Measurements from ENCODE around the gene TMEM229B. TPM values are rescaled to one million over a fixed set of nuclear protein-coding genes. Genes with fewer than 3 reads are reported as not detected.

Gene TMEM229B
- total and polyA plus RNA-seq, 2 donors (not counting 1 experiment from before 2014, with no cell fraction given), result 0.68 to 0.99 TPM

- DNase-seq (ENCODE audit: low read depth in 2 of 2), result no peak
- Histone ChIP-seq H2AFZ (ENCODE audit: low read length) (no peak overlapping the region), H3K27ac (ENCODE audit: insufficient read depth, low read length) (no peak overlapping the region), H3K79me2 (ENCODE audit: control insufficient read depth, insufficient read depth, low read length) (no peaks in the 10 kb centered on the region), H3K9ac (ENCODE audit: insufficient read depth, low read length) (no peak overlapping the region), H4K20me1 (ENCODE audit: control insufficient read depth, extremely low read depth, insufficient read depth, low read length) (no peaks in the 10 kb centered on the region), H3K4me1 (ENCODE audit: control insufficient read depth, extremely low read depth, insufficient read depth, low read length) (no peaks in the 10 kb centered on the region), H3K27me3 (ENCODE audit: control insufficient read depth, insufficient read depth, low read length) (peaks cover 16% of the 10 kb centered on the region), H3K9me3 (ENCODE audit: control insufficient read depth, insufficient read depth, low read depth, low read length) (no peaks in the 10 kb centered on the region), H3K36me3 (ENCODE audit: control insufficient read depth, insufficient read depth, low read length) (no peaks in the 10 kb centered on the region), H3K4me3 (replicated peaks in 1 of 4; ENCODE audit: control extremely low read depth in 1 of 4, insufficient read depth in 1 of 4, low read depth in 3 of 4, low read length in 4 of 4) (no peak overlapping the region), H3K4me2 (ENCODE audit: extremely low read depth, insufficient read depth, low read length) (no peak overlapping the region)
- TF ChIP-seq EZH2 (IDR thresholded peaks at IDR 0.05; ENCODE audit: low read length, missing control alignments), result no peak
- TF ChIP-seq, protein P1, sequence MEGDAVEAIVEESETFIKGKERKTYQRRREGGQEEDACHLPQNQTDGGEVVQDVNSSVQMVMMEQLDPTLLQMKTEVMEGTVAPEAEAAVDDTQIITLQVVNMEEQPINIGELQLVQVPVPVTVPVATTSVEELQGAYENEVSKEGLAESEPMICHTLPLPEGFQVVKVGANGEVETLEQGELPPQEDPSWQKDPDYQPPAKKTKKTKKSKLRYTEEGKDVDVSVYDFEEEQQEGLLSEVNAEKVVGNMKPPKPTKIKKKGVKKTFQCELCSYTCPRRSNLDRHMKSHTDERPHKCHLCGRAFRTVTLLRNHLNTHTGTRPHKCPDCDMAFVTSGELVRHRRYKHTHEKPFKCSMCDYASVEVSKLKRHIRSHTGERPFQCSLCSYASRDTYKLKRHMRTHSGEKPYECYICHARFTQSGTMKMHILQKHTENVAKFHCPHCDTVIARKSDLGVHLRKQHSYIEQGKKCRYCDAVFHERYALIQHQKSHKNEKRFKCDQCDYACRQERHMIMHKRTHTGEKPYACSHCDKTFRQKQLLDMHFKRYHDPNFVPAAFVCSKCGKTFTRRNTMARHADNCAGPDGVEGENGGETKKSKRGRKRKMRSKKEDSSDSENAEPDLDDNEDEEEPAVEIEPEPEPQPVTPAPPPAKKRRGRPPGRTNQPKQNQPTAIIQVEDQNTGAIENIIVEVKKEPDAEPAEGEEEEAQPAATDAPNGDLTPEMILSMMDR (conservative IDR thresholded peaks at IDR 0.05 in 1 of 2, IDR thresholded peaks at IDR 0.05 in 1 of 2; ENCODE audit: low read depth in 1 of 2, low read length in 2 of 2), result no peak
Measured at GRCh38 chr14:67512463-67513310, 24.2 kb upstream of the TMEM229B start.

DNA sequence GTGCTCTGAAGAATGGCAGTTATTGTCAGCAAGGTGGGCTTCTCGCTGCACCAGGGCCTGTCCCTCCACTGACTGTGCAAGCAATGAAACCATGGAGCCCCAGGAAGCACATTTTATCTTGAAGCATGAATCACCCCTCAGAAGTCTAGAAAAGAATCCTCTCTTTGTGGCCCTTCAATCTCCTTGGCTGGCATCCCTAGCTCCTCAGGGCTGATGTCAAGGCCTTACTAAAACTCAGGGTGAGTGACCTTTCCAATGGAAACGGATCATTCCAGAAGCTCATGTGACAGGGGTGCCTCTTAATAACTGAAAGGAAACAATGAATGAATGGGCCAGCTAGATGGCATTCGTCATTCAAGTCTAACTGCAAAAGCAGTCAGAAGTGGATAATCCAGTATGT lies 22.3 kb upstream of the TMEM229B start:
- no peak overlapping the region for H3K9ac ChIP-seq (ENCODE audit: insufficient read depth, low read length)
- H3K79me2 ChIP-seq (ENCODE audit: control insufficient read depth, insufficient read depth, low read length), result no peaks in the 10 kb centered on the region
- H3K27ac ChIP-seq (ENCODE audit: insufficient read depth, low read length), result no peak overlapping the region
- TF ChIP-seq, protein P1 (conservative IDR thresholded peaks at IDR 0.05 in 1 of 2, IDR thresholded peaks at IDR 0.05 in 1 of 2; ENCODE audit: low read depth in 1 of 2, low read length in 2 of 2), result no peak
- TF ChIP-seq EZH2 (IDR thresholded peaks at IDR 0.05; ENCODE audit: low read length, missing control alignments), result no peak
- DNase-seq (ENCODE audit: low read depth in 2 of 2), result peak in 1 of 2 donors; percentile 11
- no peak overlapping the region for H3K4me2 ChIP-seq (ENCODE audit: extremely low read depth, insufficient read depth, low read length)
- no peaks in the 10 kb centered on the region for H3K9me3 ChIP-seq (ENCODE audit: control insufficient read depth, insufficient read depth, low read depth, low read length)
- H3K4me1 ChIP-seq (ENCODE audit: control insufficient read depth, extremely low read depth, insufficient read depth, low read length), result no peaks in the 10 kb centered on the region
- H3K27me3 ChIP-seq (ENCODE audit: control insufficient read depth, insufficient read depth, low read length), result no peaks in the 10 kb centered on the region
- H3K4me3 ChIP-seq (replicated peaks in 1 of 4; ENCODE audit: control extremely low read depth in 1 of 4, insufficient read depth in 1 of 4, low read depth in 3 of 4, low read length in 4 of 4), result no peak overlapping the region
- H4K20me1 ChIP-seq (ENCODE audit: control insufficient read depth, extremely low read depth, insufficient read depth, low read length), result no peaks in the 10 kb centered on the region
- no peak overlapping the region for H2AFZ ChIP-seq (ENCODE audit: low read length)
- no peaks in the 10 kb centered on the region for H3K36me3 ChIP-seq (ENCODE audit: control insufficient read depth, insufficient read depth, low read length)

DNA sequence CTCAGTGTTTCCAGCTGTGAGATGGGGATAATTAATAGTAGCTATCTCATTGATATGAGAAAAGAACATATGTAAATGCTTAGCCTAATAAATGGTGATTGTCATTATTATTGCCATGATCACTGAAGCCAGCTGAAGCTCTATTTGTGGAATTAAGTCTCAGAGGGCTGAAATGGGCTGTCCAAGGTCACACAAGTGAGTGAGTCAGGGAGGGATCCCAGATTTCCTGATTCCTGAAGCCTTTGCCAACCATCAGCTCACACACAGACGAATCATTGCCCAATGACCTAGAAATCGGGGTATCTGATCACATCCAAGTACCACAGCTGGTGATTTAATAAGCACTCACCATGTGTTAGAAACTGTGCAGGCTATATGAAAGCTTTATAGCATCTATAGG lies 21.6 kb upstream of the TMEM229B start:
- DNase-seq (ENCODE audit: low read depth in 2 of 2), result peak; percentile 7 to 21
- H3K9me3 ChIP-seq (ENCODE audit: control insufficient read depth, insufficient read depth, low read depth, low read length), result no peaks in the 10 kb centered on the region
- TF ChIP-seq, protein P1 (conservative IDR thresholded peaks at IDR 0.05 in 1 of 2, IDR thresholded peaks at IDR 0.05 in 1 of 2; ENCODE audit: low read depth in 1 of 2, low read length in 2 of 2), result no peak
- TF ChIP-seq EZH2 (IDR thresholded peaks at IDR 0.05; ENCODE audit: low read length, missing control alignments), result no peak
- no peak overlapping the region for H2AFZ ChIP-seq (ENCODE audit: low read length)
- H3K27ac ChIP-seq (ENCODE audit: insufficient read depth, low read length), result no peak overlapping the region
- no peaks in the 10 kb centered on the region for H3K27me3 ChIP-seq (ENCODE audit: control insufficient read depth, insufficient read depth, low read length)
- H3K4me3 ChIP-seq (replicated peaks in 1 of 4; ENCODE audit: control extremely low read depth in 1 of 4, insufficient read depth in 1 of 4, low read depth in 3 of 4, low read length in 4 of 4), result no peak overlapping the region
- no peaks in the 10 kb centered on the region for H3K36me3 ChIP-seq (ENCODE audit: control insufficient read depth, insufficient read depth, low read length)
- no peak overlapping the region for H3K4me2 ChIP-seq (ENCODE audit: extremely low read depth, insufficient read depth, low read length)
- H3K4me1 ChIP-seq (ENCODE audit: control insufficient read depth, extremely low read depth, insufficient read depth, low read length), result no peaks in the 10 kb centered on the region
- H3K9ac ChIP-seq (ENCODE audit: insufficient read depth, low read length), result no peak overlapping the region
- no peaks in the 10 kb centered on the region for H4K20me1 ChIP-seq (ENCODE audit: control insufficient read depth, extremely low read depth, insufficient read depth, low read length)
- H3K79me2 ChIP-seq (ENCODE audit: control insufficient read depth, insufficient read depth, low read length), result no peaks in the 10 kb centered on the region

Measured in fibroblast of lung (primary cell).